ENCODE measurements around the gene HORMAD2. TPM values are rescaled to one million over a fixed set of nuclear protein-coding genes. Genes with fewer than 3 reads are reported as not detected.
"Not testable (repeated sequence)": the region's sequence is repeated elsewhere in the genome, so short reads cannot be mapped to it uniquely, and the experiment has no call there.

HORMAD2 gene
- polyA plus RNA-seq, 4 donors, result not detected

DNA sequence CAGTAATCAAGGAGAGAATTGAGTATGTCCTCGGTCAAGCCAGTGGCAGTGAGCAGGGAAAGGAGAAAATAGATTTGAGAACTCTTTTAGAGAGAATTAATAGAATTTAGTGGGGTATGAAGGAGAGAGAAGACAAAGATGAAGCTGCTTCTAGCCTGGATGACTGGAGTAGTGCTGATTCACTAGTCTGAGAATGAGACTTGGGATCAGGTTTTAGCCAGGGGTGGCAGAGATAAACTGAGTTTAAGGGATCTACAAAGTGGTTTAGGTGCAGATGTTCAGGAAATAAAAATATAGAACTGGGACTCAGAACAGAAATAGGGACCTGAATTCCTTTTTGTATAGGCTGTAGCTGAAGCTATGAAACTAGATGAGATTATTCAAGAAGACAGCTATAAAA lies 17.6 kb downstream of the HORMAD2 start:
- Histone ChIP-seq H3K4me3 (ENCODE audit: low read depth in 1 of 3, low read length in 3 of 3) (no peak overlapping the region), H3K4me1 (ENCODE audit: control insufficient read depth in 3 of 3, insufficient read depth in 2 of 3, low read depth in 1 of 3, low read length in 2 of 3) (no peaks in the 10 kb centered on the region), H3K36me3 (ENCODE audit: control insufficient read depth in 3 of 3, insufficient read depth in 2 of 3, low read depth in 1 of 3, low read length in 3 of 3) (no peaks in the 10 kb centered on the region), H3K27me3 (ENCODE audit: control insufficient read depth in 3 of 3, insufficient read depth in 3 of 3, low read length in 3 of 3) (peaks cover 0 to 2% (median 0%) of the 10 kb centered on the region in 3 donors), H3K27ac (ENCODE audit: low read depth in 1 of 3, low read length in 2 of 3) (no peak overlapping the region), H3K9me3 (ENCODE audit: control insufficient read depth in 2 of 2, insufficient read depth in 1 of 2, low read depth in 1 of 2, low read length in 1 of 2) (peaks cover 0 to 9% of the 10 kb centered on the region in 2 donors)
- FAIRE-seq (no peak), DNase-seq (no peak)
- 22 to 39% (median 32%) methylated on average over 1 of the region's 1 CpG for WGBS, 3 donors

GRCh38 chr22:30100770-30101169 lies 20.5 kb downstream of the HORMAD2 start:
- H3K4me3 ChIP-seq (ENCODE audit: low read depth in 1 of 3, low read length in 3 of 3); FAIRE-seq; H3K9me3 ChIP-seq (ENCODE audit: control insufficient read depth in 2 of 2, insufficient read depth in 1 of 2, low read depth in 1 of 2, low read length in 1 of 2); H3K4me1 ChIP-seq (ENCODE audit: control insufficient read depth in 3 of 3, insufficient read depth in 2 of 3, low read depth in 1 of 3, low read length in 2 of 3); H3K27me3 ChIP-seq (ENCODE audit: control insufficient read depth in 3 of 3, insufficient read depth in 3 of 3, low read length in 3 of 3); H3K27ac ChIP-seq (ENCODE audit: low read depth in 1 of 3, low read length in 2 of 3); DNase-seq; H3K36me3 ChIP-seq (ENCODE audit: control insufficient read depth in 3 of 3, insufficient read depth in 2 of 3, low read depth in 1 of 3, low read length in 3 of 3): not testable (repeated sequence)
- 32 to 65% (median 48%) methylated on average over 2 of the region's 2 CpGs for WGBS, 3 donors

- no peak for FAIRE-seq
- H3K36me3 ChIP-seq (ENCODE audit: control insufficient read depth in 3 of 3, insufficient read depth in 2 of 3, low read depth in 1 of 3, low read length in 3 of 3), result no peaks in the 10 kb centered on the region
- H3K4me1 ChIP-seq (ENCODE audit: control insufficient read depth in 3 of 3, insufficient read depth in 2 of 3, low read depth in 1 of 3, low read length in 2 of 3), result no peaks in the 10 kb centered on the region
- DNase-seq, result no peak
- no peaks in the 10 kb centered on the region for H3K9me3 ChIP-seq (ENCODE audit: control insufficient read depth in 2 of 2, insufficient read depth in 1 of 2, low read depth in 1 of 2, low read length in 1 of 2)
- peaks cover 0 to 2% (median 0%) of the 10 kb centered on the region in 3 donors for H3K27me3 ChIP-seq (ENCODE audit: control insufficient read depth in 3 of 3, insufficient read depth in 3 of 3, low read length in 3 of 3)
- 77 to 78% (median 77%) methylated on average over 3 of the region's 3 CpGs for WGBS, 3 donors
- H3K4me3 ChIP-seq (ENCODE audit: low read depth in 1 of 3, low read length in 3 of 3), result no peak overlapping the region
- H3K27ac ChIP-seq (ENCODE audit: low read depth in 1 of 3, low read length in 2 of 3), result no peak overlapping the region
Measured at GRCh38 chr22:30104501-30105156, 24.4 kb downstream of the HORMAD2 start.

DNA sequence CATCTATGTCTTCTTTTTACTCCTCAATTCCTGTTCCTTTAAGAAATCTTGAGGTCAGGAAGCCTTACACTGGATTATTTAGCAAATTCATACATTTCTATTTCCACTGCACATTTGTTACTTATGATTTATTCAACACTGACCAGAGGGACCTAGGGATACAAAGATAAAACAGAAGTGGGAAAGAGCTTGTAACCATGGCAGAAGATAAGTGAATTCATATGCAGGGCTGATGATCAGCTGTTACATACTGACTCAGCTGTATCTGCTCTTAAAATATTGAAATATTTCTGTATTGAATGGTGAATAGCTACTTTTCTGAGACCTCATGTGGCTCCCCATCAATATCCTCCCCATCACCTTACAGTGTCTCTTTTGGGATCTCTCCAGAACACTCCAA lies 25.2 kb downstream of the HORMAD2 start:
- no peak overlapping the region for H3K27ac ChIP-seq (ENCODE audit: low read depth in 1 of 3, low read length in 2 of 3)
- DNase-seq (no peak), FAIRE-seq (no peak)
- no peaks in the 10 kb centered on the region for H3K9me3 ChIP-seq (ENCODE audit: control insufficient read depth in 2 of 2, insufficient read depth in 1 of 2, low read depth in 1 of 2, low read length in 1 of 2)
- no peaks in the 10 kb centered on the region for H3K4me1 ChIP-seq (ENCODE audit: control insufficient read depth in 3 of 3, insufficient read depth in 2 of 3, low read depth in 1 of 3, low read length in 2 of 3)
- no peak overlapping the region for H3K4me3 ChIP-seq (ENCODE audit: low read depth in 1 of 3, low read length in 3 of 3)
- peaks cover 0 to 2% (median 0%) of the 10 kb centered on the region in 3 donors for H3K27me3 ChIP-seq (ENCODE audit: control insufficient read depth in 3 of 3, insufficient read depth in 3 of 3, low read length in 3 of 3)
- no peaks in the 10 kb centered on the region for H3K36me3 ChIP-seq (ENCODE audit: control insufficient read depth in 3 of 3, insufficient read depth in 2 of 3, low read depth in 1 of 3, low read length in 3 of 3)

DNA sequence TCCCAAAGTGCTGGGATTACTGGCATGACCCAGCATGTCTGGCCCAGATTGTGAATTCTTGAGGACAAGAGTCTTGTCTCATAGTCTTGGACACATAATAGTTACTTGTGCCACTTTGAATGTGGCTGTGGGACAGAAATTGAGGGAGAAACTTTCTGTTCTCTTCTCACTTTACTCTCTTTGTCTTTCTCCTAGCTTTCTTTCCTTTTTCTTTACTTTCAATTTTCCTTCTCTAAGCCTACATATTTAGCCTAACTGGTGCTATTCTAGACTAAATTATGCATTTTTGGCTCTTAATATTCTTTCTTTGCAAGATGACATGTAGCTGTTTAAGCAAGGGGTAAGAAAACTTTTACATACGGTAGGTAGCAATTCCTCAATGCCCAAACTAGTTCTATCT lies 33.2 kb downstream of the HORMAD2 start:
- H3K27me3 ChIP-seq (ENCODE audit: control insufficient read depth in 3 of 3, insufficient read depth in 3 of 3, low read length in 3 of 3), result no peaks in the 10 kb centered on the region
- H3K36me3 ChIP-seq (ENCODE audit: control insufficient read depth in 3 of 3, insufficient read depth in 2 of 3, low read depth in 1 of 3, low read length in 3 of 3), result no peaks in the 10 kb centered on the region
- 89 to 94% (median 94%) methylated on average over 1 of the region's 1 CpG for WGBS, 3 donors
- H3K4me3 ChIP-seq (ENCODE audit: low read depth in 1 of 3, low read length in 3 of 3), result no peak overlapping the region
- H3K9me3 ChIP-seq (ENCODE audit: control insufficient read depth in 2 of 2, insufficient read depth in 1 of 2, low read depth in 1 of 2, low read length in 1 of 2), result no peaks in the 10 kb centered on the region
- DNase-seq (no peak), FAIRE-seq (no peak)
- peaks cover 0 to 17% (median 0%) of the 10 kb centered on the region in 3 donors for H3K4me1 ChIP-seq (ENCODE audit: control insufficient read depth in 3 of 3, insufficient read depth in 2 of 3, low read depth in 1 of 3, low read length in 2 of 3)
- H3K27ac ChIP-seq (ENCODE audit: low read depth in 1 of 3, low read length in 2 of 3), result no peak overlapping the region

DNA sequence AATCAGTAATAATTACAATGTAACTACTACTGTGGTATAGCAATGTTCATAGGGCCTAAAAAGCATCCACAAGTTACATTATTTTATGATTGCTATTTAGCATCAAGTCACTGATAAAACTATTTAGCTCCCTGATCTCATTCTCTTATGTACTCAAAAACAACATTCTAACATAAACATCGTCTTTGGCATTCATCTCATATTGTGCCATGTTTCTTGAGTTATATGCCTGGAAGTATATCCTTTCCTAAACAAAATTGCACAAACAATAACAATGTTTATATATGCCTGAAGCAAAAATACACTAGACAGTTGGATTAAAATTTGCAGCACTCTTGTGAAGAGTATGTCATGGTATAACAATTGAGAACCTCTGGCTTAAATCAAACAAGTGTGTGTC lies 34.1 kb downstream of the HORMAD2 start:
- DNase-seq, result no peak
- Histone ChIP-seq H3K4me1 (ENCODE audit: control insufficient read depth in 3 of 3, insufficient read depth in 2 of 3, low read depth in 1 of 3, low read length in 2 of 3) (peaks cover 0 to 17% (median 0%) of the 10 kb centered on the region in 3 donors), H3K36me3 (ENCODE audit: control insufficient read depth in 3 of 3, insufficient read depth in 2 of 3, low read depth in 1 of 3, low read length in 3 of 3) (no peaks in the 10 kb centered on the region), H3K27me3 (ENCODE audit: control insufficient read depth in 3 of 3, insufficient read depth in 3 of 3, low read length in 3 of 3) (no peaks in the 10 kb centered on the region), H3K4me3 (ENCODE audit: low read depth in 1 of 3, low read length in 3 of 3) (no peak overlapping the region), H3K27ac (ENCODE audit: low read depth in 1 of 3, low read length in 2 of 3) (no peak overlapping the region), H3K9me3 (ENCODE audit: control insufficient read depth in 2 of 2, insufficient read depth in 1 of 2, low read depth in 1 of 2, low read length in 1 of 2) (no peaks in the 10 kb centered on the region)
- WGBS, 3 donors, result 68 to 87% (median 78%) methylated on average over 1 of the region's 1 CpG
- FAIRE-seq, result no peak

- DNase-seq, result no peak
- peaks cover 0 to 17% (median 0%) of the 10 kb centered on the region in 3 donors for H3K4me1 ChIP-seq (ENCODE audit: control insufficient read depth in 3 of 3, insufficient read depth in 2 of 3, low read depth in 1 of 3, low read length in 2 of 3)
- H3K36me3 ChIP-seq (ENCODE audit: control insufficient read depth in 3 of 3, insufficient read depth in 2 of 3, low read depth in 1 of 3, low read length in 3 of 3), result no peaks in the 10 kb centered on the region
- no peaks in the 10 kb centered on the region for H3K9me3 ChIP-seq (ENCODE audit: control insufficient read depth in 2 of 2, insufficient read depth in 1 of 2, low read depth in 1 of 2, low read length in 1 of 2)
- H3K27ac ChIP-seq (ENCODE audit: low read depth in 1 of 3, low read length in 2 of 3), result no peak overlapping the region
- 92 to 100% (median 95%) methylated on average over 2 of the region's 2 CpGs for WGBS, 3 donors
- H3K27me3 ChIP-seq (ENCODE audit: control insufficient read depth in 3 of 3, insufficient read depth in 3 of 3, low read length in 3 of 3), result no peaks in the 10 kb centered on the region
- no peak overlapping the region for H3K4me3 ChIP-seq (ENCODE audit: low read depth in 1 of 3, low read length in 3 of 3)
- FAIRE-seq, result no peak
Measured at GRCh38 chr22:30115705-30116104, 35.4 kb downstream of the HORMAD2 start.

GRCh38 chr22:30116362-30117117 lies 36.3 kb downstream of the HORMAD2 start:
- Histone ChIP-seq H3K9me3 (ENCODE audit: control insufficient read depth in 2 of 2, insufficient read depth in 1 of 2, low read depth in 1 of 2, low read length in 1 of 2) (no peaks in the 10 kb centered on the region), H3K36me3 (ENCODE audit: control insufficient read depth in 3 of 3, insufficient read depth in 2 of 3, low read depth in 1 of 3, low read length in 3 of 3) (no peaks in the 10 kb centered on the region), H3K27ac (ENCODE audit: low read depth in 1 of 3, low read length in 2 of 3) (peak overlapping the region in 1 of 3 donors; percentile 50), H3K4me1 (ENCODE audit: control insufficient read depth in 3 of 3, insufficient read depth in 2 of 3, low read depth in 1 of 3, low read length in 2 of 3) (peaks cover 0 to 17% (median 0%) of the 10 kb centered on the region in 3 donors), H3K4me3 (ENCODE audit: low read depth in 1 of 3, low read length in 3 of 3) (no peak overlapping the region), H3K27me3 (ENCODE audit: control insufficient read depth in 3 of 3, insufficient read depth in 3 of 3, low read length in 3 of 3) (no peaks in the 10 kb centered on the region)
- WGBS, 3 donors, result 18 to 64% (median 24%) methylated on average over 1 of the region's 1 CpG
- FAIRE-seq, result no peak
- DNase-seq, result peak; percentile 59 to 82

Data from small intestine (tissue), 7 donors.